NCI-H524 treated with DMSO at 0.1 percent for 48 hours (cell line): ENCODE measurements around the gene PPP2R5E.
"Not testable (repeated sequence)": the region's sequence is repeated elsewhere in the genome, so short reads cannot be mapped to it uniquely, and the experiment has no call there.

ENCODE experiments used
- DNase-seq: peaks from one replicate; lab custom pipeline; 2025; lab: John Stamatoyannopoulos, UW

The PPP2R5E gene

GRCh38 chr14:63543000-63543825 is at the start of gene PPP2R5E:
Gene PPP2R5E (minus strand): TSS chr14:63543377. CDS start chr14:63539685, 3,692 bp downstream.
- peak; percentile 98 for DNase-seq

- DNase-seq: not testable (repeated sequence)
Measured at GRCh38 chr14:63583046-63583445, 39.9 kb upstream of the PPP2R5E start.

- DNase-seq: no peak
Measured at GRCh38 chr14:63581491-63581890, 38.3 kb upstream of the PPP2R5E start.

GRCh38 chr14:63578300-63578699 is 35.1 kb upstream of the PPP2R5E start:
- DNase-seq: no peak

GRCh38 chr14:63573581-63573980 is 30.4 kb upstream of the PPP2R5E start:
- DNase-seq: no peak

- DNase-seq: no peak
Measured at GRCh38 chr14:63565448-63565847, 22.3 kb upstream of the PPP2R5E start.

GRCh38 chr14:63564318-63564717 is 21.1 kb upstream of the PPP2R5E start:
- DNase-seq: no peak

GRCh38 chr14:63563370-63564026 is 20.3 kb upstream of the PPP2R5E start:
- no peak for DNase-seq

- DNase-seq: no peak
Measured at GRCh38 chr14:63562405-63562804, 19.2 kb upstream of the PPP2R5E start.

GRCh38 chr14:63555572-63555971 is 12.4 kb upstream of the PPP2R5E start:
- no peak for DNase-seq

- no peak for DNase-seq
Measured at GRCh38 chr14:63551332-63551731, 8.2 kb upstream of the PPP2R5E start.

- DNase-seq: no peak
Measured at GRCh38 chr14:63547798-63548335, 4.7 kb upstream of the PPP2R5E start.

- no peak for DNase-seq
Measured at GRCh38 chr14:63545431-63545830, 2.3 kb upstream of the PPP2R5E start.

GRCh38 chr14:63544591-63545299 is 1.6 kb upstream of the PPP2R5E start:
- no peak for DNase-seq

GRCh38 chr14:63543826-63544406 is 739 bp upstream of the PPP2R5E start:
- DNase-seq: no peak

- no peak for DNase-seq
Measured at GRCh38 chr14:63542231-63542999, 762 bp downstream of the PPP2R5E start.

- no peak for DNase-seq
Measured at GRCh38 chr14:63535918-63536317, 7.3 kb downstream of the PPP2R5E start.

- no peak for DNase-seq
Measured at GRCh38 chr14:63533474-63533873, 9.7 kb downstream of the PPP2R5E start.

- no peak for DNase-seq
Measured at GRCh38 chr14:63524537-63525155, 18.5 kb downstream of the PPP2R5E start.

GRCh38 chr14:63523735-63524426 is 19.3 kb downstream of the PPP2R5E start:
- no peak for DNase-seq
